ENCODE results near the gene HPGDS.

GRCh38 chr4:94359221-94359620 lies 16.6 kb upstream of the HPGDS start:
- TF ChIP-seq CTCF (optimal IDR thresholded peaks at IDR 0.05 in 1 of 3, IDR thresholded peaks at IDR 0.05 in 1 of 3, conservative IDR thresholded peaks at IDR 0.05 in 1 of 3; ENCODE audit: extremely low read depth in 1 of 3, insufficient read depth in 2 of 3, low read length in 3 of 3) (no peak), EZH2 (IDR thresholded peaks at IDR 0.05; ENCODE audit: low read length) (no peak)

Data from keratinocyte (primary cell).